Erythroblast (primary cell): ENCODE measurements around the gene CLEC4A.
"Not testable (repeated sequence)": the region's sequence is repeated elsewhere in the genome, so short reads cannot be mapped to it uniquely, and the experiment has no call there.

Source experiments
- DNase-seq, 2 experiments: peaks; one replicate each; lab custom pipeline; 2025; lab: John Stamatoyannopoulos, UW
- GATA1 ChIP-seq: IDR thresholded peaks from 2 replicates; pipeline ENCODE4 v1.6.1; 2011; ENCODE audit warnings: low read depth, mild to moderate bottlenecking, control low read depth, low read length, moderate library complexity
- POLR2A ChIP-seq: IDR thresholded peaks from 2 replicates; pipeline ENCODE4 v1.6.1; 2011; ENCODE audit warnings: mild to moderate bottlenecking, low read length

The CLEC4A gene

GRCh38 chr12:8096281-8096915 lies 27.0 kb upstream of the CLEC4A start:
- TF ChIP-seq POLR2A: no peak
- TF ChIP-seq GATA1: no peak

GRCh38 chr12:8099235-8099634 lies 24.2 kb upstream of the CLEC4A start:
- no peak for DNase-seq
- TF ChIP-seq POLR2A (no peak), GATA1 (no peak)

More at GRCh38 chr12:8096281-8096915, 27.0 kb upstream of the CLEC4A start:
- DNase-seq: no peak

- no peak for TF ChIP-seq GATA1
- no peak for TF ChIP-seq POLR2A
- peak; percentile 77 to 86 for DNase-seq
These were observed 14.5 kb upstream of the CLEC4A start for GRCh38 chr12:8108808-8109398.

DNA sequence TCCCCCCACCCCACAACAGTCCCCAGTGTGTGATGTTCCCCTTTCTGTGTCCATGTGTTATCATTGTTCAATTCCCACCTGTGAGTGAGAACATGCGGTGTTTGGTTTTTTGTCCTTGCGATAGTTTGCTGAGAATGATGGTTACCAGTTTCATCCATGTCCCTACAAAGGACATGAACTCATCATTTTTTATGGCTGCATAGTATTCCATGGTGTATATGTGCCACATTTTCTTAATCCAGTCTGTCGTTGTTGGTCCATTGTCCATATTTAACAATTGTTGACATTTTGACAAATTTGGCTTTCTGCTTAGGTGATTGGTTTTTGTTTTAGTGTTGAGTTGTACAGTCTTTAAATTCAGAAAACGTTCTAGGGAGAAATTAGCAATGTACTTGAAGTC lies 10.3 kb upstream of the CLEC4A start:
- not testable (repeated sequence) for DNase-seq

DNA sequence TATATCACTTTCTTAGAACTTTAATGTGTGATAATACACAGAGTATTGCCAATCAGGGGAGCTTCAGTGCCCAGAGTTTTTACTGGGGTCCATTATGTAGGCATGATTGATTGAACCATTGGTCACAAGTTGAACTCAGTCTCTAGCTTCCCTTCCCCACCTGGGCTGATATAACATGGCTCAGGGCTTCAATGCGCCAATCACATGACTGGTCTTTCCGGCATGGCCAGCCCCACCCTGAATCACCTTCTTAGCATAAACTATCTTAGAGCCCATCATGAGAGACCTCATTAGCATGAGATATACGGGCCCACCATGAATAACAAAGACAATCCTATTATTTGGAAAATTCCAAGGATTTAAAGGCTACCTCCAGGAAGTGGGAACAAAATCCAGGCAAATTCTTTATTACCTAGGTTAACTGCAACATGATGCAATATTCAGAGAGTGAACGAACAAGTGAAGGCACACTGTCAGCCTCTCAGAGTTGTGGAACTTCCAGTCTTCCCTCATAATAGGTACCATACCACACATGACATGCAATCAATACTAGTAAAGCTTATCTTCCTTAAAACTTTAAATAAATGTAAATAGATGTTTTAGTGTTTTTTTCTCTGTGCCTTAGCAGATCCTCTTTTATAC lies 3.2 kb upstream of the CLEC4A start:
- TF ChIP-seq POLR2A (no peak), GATA1 (no peak)
- no peak for DNase-seq

DNA sequence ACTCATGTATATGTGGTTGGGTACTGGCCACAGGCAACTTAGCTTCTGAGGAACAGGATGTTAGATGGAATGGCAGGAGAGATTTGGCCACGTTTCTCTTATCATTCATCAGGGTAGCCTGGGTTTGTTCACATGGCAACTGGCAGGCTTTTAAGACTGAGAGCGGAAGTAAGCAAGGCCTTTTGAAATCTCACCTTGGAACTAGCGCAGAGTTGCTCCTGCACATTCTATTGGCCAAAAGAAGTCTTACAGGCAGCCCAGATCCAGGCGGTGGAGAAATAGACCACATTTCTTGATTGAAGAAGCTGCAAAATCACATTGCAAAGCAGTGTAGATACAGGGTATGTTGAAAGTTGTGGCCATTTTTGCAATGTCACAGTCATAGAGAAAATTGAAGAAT lies 3.7 kb downstream of the CLEC4A start:
- no peak for TF ChIP-seq GATA1
- TF ChIP-seq POLR2A: no peak
- no peak for DNase-seq

- DNase-seq: not testable (repeated sequence)
These were observed 10.4 kb downstream of the CLEC4A start for GRCh38 chr12:8133636-8134397.

- DNase-seq: not testable (repeated sequence)
These were observed 11.0 kb downstream of the CLEC4A start for GRCh38 chr12:8134398-8134930.

- not testable (repeated sequence) for DNase-seq
These were observed 18.2 kb downstream of the CLEC4A start for GRCh38 chr12:8141647-8142046.

DNA sequence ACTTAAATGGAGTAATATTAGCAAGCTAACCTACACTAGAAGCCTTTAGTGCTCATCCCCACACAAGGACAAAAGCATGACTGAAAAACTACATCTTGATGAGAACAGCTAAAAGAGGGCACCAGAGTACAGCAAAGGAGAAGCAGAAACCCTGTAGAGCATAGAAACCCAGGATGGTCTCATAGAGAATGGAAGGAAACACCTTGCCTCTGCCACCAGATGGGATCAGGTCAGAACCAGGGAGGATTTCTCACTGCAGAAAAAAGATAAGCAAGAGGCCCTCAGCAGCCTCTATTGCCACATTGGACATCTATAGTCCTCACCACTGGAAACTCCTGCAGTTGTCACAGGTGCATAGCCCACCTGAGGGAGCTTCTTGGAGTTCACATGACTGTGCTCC lies 19.8 kb downstream of the CLEC4A start:
- no peak for TF ChIP-seq GATA1
- TF ChIP-seq POLR2A: no peak
- DNase-seq: peak in 1 of 2 experiments; percentile 16

GRCh38 chr12:8145754-8146441 lies 22.5 kb downstream of the CLEC4A start:
- TF ChIP-seq POLR2A (no peak), GATA1 (no peak)
- no peak for DNase-seq

DNA sequence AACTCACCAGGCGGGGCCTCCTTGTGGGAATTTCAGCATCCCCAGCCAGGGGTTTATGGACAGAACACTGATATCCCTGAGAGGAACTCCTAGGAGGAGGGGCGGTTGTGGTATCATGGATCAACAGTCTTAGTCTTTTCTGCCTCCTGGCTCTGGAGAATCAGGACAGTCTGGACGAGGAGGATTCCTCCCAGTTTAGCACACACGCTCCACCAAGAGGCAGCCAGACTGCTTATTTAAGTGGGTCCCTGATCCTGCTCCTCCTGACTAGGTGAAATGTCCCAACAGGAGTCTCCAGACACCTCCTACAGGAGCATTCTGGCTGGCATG lies 23.0 kb downstream of the CLEC4A start:
- DNase-seq: no peak
- TF ChIP-seq GATA1: no peak
- no peak for TF ChIP-seq POLR2A

GRCh38 chr12:8154526-8154925 lies 31.1 kb downstream of the CLEC4A start:
- no peak for DNase-seq

DNA sequence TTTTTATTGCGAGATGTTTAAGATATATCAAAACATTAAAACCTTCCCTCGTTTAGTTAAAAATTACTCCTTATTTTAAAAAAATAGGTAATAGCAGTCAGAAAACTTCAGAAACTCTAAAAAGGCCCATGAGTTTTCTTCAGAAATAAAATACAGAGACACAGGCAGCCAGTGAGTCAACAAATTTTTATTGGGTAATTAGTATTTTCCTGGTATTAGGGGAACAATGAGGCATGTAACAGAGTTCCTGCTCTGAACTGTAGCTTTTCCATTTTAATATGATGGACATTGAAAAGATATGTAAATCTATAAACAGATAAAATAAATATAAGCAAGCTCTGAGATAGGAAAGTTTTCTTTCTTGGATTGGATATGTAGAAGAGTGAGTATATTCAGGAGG lies 33.0 kb downstream of the CLEC4A start:
- DNase-seq: no peak
- TF ChIP-seq POLR2A: no peak
- no peak for TF ChIP-seq GATA1

More at GRCh38 chr12:8154526-8154925, 31.1 kb downstream of the CLEC4A start:
- TF ChIP-seq GATA1 (no peak), POLR2A (no peak)
